Measurements from ENCODE around the gene KCTD2. TPM values are rescaled to one million over a fixed set of nuclear protein-coding genes. Genes with fewer than 3 reads are reported as not detected.

The KCTD2 gene
- total and polyA plus RNA-seq, 9 of the 15 experiments (the other 6 are each of a cell fraction or from before 2014, with no cell fraction given): 1.7 to 32.9 (median 15.8) TPM

DNA sequence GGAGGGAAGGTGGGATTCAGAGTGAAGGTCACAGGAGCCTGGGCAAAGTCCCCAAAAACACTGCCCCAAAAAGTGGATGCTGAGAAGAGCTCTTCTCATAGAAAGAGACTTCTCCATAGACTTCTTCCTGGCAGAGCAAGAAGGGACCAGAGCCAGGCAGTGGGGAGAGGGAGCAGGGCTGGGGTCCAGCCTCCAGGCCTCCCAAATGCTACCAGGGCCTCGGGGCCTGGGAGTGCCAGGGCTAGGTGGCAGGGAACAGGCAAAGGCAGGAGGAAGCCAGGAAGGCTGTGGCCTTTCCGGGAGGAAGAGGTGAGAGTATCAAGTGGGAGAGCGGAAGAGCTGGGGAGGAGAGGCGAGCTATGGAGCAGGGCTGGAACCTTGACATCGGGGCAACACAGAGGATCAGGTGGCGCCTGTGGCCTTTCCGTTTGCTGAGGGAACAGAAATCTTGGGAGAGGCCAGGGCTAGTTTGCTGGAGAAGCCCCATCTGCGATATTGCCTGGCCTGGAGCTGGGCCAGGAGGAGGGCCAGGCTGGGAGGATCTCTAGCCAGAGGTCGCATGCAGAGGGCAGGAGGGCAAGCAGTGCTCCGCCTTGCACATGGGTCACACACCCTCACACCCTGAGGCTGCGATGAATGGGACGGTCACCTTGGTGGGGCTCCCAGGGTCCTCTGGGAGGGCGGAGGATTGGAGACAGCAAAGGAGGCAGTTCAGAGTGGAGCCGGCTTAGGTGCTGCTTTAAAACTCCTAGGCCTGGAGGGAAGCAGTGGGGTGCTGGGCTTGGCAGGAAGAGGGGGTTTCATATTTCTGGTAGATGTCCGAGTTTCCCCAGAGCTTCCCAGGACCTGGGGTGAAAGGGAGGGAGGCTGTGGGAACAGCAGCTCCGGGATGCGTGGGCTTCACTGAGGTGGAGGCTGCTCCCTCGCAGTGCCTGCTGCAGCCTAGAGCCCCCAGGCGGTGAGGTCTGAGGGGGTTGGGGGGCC is 44.1 kb downstream of the KCTD2 start (continued):
- TF ChIP-seq ZNF175 (CRISPR knock-in tag; IDR thresholded peaks at IDR 0.05; ENCODE audit: low read depth) (no peak), ELF4 (CRISPR knock-in tag; IDR thresholded peaks at IDR 0.05) (peak; percentile 12; the same call in 1 of the 2 replicates), ESRRA (IDR thresholded peaks at IDR 0.05; ENCODE audit: borderline replicate concordance, low read depth) (peak; percentile 49; the same call in 1 of the 2 replicates), BHLHE40 (IDR thresholded peaks at IDR 0.05; ENCODE audit: low read length) (peak; percentile 79), ZNF146 (CRISPR knock-in tag; IDR thresholded peaks at IDR 0.05; ENCODE audit: unreplicated experiment) (no peak), MAZ (CRISPR knock-in tag; conservative IDR thresholded peaks at IDR 0.05 in 1 of 2, IDR thresholded peaks at IDR 0.05 in 1 of 2) (no peak), ZFX (CRISPR knock-in tag; IDR thresholded peaks at IDR 0.05) (peak; percentile 83)

- in situ Hi-C loops (cut with MboI) (no loop called here), intact Hi-C loops (cut with micrococcal nuclease) (no loop called here)
- ATAC-seq (peak; percentile 30), DNase-seq (ENCODE audit: extremely low read depth in 1 of 4, low spot score in 3 of 4) (peak; percentile 63 to 81 (median 71)), FAIRE-seq (peak; percentile 98)
- H3K9ac ChIP-seq (ENCODE audit: insufficient read depth in 1 of 2, low read depth in 2 of 2, low read length in 2 of 2): peak overlapping the region; percentile 46 to 89; a peak in 3 of 4 replicates
- H3K27me3 ChIP-seq (ENCODE audit: control insufficient read depth in 2 of 2, insufficient read depth in 2 of 2, low read length in 2 of 2): no peaks in the 10 kb centered on the region; a peak in 1 of 5 replicates
- no peaks in the 10 kb centered on the region; the same call in 2 of the 3 replicates for H3K79me2 ChIP-seq (ENCODE audit: control insufficient read depth, insufficient read depth, low read length)
- no peak overlapping the region for H3K4me3 ChIP-seq
- ChIA-PET CTCF (ENCODE audit: low intra/inter-chr PET ratio) (no interaction called here), POLR2A (interaction anchor here (0.6 to 1.7 kb wide), 12 partner anchors 10 to 57 kb away, joined by 3 to 5 read pairs (median 3); no protein-coding TSS in a partner anchor)
- H3K36me3 ChIP-seq (ENCODE audit: control insufficient read depth, insufficient read depth, low read length): no peaks in the 10 kb centered on the region
- peak overlapping the region; percentile 68 for H3K4me2 ChIP-seq (ENCODE audit: insufficient read depth, low read length)
- H3K9me3 ChIP-seq (replicated peaks; ENCODE audit: control insufficient read depth, insufficient read depth, low read depth, low read length): no peaks in the 10 kb centered on the region
- no peaks in the 10 kb centered on the region for H4K20me1 ChIP-seq (replicated peaks; ENCODE audit: control insufficient read depth, insufficient read depth, low read length)
- H3K4me1 ChIP-seq (replicated peaks in 1 of 2; ENCODE audit: control insufficient read depth in 2 of 2, insufficient read depth in 2 of 2, low read length in 2 of 2): peaks cover 53 to 76% of the 10 kb centered on the region in 2 experiments
- H2AFZ ChIP-seq (ENCODE audit: low read depth, low read length): peak overlapping the region; percentile 75
- BruUV-seq (replicated peaks): no TSS peak
- WGBS (ENCODE audit: insufficient coverage, low coverage, missing lambda C conversion rate): 38% methylated on average over 10 of the region's 10 CpGs
- peak overlapping the region; percentile 74 for H3K27ac ChIP-seq (ENCODE audit: extremely low read depth, low read depth, low read length)
- H3K9me1 ChIP-seq (ENCODE audit: control insufficient read depth, insufficient read depth, low read length): peaks cover 5% of the 10 kb centered on the region
- TF ChIP-seq ZBTB2 (IDR thresholded peaks at IDR 0.05) (peak; percentile 94), NRF1 (conservative IDR thresholded peaks at IDR 0.05 in 1 of 2, IDR thresholded peaks at IDR 0.05 in 1 of 2) (peak; percentile 86 to 89), ZFP36 (IDR thresholded peaks at IDR 0.05; ENCODE audit: low read depth, low read length, partially characterized antibody) (no peak), JUND (IDR thresholded peaks at IDR 0.05; ENCODE audit: borderline replicate concordance, low read depth, low read length) (0 out of 2 replicates have a peak, but pooled peaks have one; percentile 2), JUND (tag; IDR thresholded peaks at IDR 0.05; ENCODE audit: borderline replicate concordance, low read depth, low read length) (no peak; the same call in 1 of the 3 replicates), ARID1B (IDR thresholded peaks at IDR 0.05) (peak; percentile 75)
- TF ChIP-seq, protein P1, sequence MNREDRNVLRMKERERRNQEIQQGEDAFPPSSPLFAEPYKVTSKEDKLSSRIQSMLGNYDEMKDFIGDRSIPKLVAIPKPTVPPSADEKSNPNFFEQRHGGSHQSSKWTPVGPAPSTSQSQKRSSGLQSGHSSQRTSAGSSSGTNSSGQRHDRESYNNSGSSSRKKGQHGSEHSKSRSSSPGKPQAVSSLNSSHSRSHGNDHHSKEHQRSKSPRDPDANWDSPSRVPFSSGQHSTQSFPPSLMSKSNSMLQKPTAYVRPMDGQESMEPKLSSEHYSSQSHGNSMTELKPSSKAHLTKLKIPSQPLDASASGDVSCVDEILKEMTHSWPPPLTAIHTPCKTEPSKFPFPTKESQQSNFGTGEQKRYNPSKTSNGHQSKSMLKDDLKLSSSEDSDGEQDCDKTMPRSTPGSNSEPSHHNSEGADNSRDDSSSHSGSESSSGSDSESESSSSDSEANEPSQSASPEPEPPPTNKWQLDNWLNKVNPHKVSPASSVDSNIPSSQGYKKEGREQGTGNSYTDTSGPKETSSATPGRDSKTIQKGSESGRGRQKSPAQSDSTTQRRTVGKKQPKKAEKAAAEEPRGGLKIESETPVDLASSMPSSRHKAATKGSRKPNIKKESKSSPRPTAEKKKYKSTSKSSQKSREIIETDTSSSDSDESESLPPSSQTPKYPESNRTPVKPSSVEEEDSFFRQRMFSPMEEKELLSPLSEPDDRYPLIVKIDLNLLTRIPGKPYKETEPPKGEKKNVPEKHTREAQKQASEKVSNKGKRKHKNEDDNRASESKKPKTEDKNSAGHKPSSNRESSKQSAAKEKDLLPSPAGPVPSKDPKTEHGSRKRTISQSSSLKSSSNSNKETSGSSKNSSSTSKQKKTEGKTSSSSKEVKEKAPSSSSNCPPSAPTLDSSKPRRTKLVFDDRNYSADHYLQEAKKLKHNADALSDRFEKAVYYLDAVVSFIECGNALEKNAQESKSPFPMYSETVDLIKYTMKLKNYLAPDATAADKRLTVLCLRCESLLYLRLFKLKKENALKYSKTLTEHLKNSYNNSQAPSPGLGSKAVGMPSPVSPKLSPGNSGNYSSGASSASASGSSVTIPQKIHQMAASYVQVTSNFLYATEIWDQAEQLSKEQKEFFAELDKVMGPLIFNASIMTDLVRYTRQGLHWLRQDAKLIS (CRISPR knock-in tag; IDR thresholded peaks at IDR 0.05): no peak
Measured at GRCh38 chr17:75091855-75092327, 44.9 kb downstream of the KCTD2 start.
